RPMI7951 (cell line): Measurements from ENCODE around the gene CXXC1. TPM values are rescaled to one million over a fixed set of nuclear protein-coding genes. Genes with fewer than 3 reads are reported as not detected.
A peak's percentile ranks its signal among the peaks of the same experiment; 100 is the strongest.
"Not testable (repeated sequence)": the region's sequence is repeated elsewhere in the genome, so short reads cannot be mapped to it uniquely, and the experiment has no call there.

Experiments
- DNase-seq: peaks from one replicate; pipeline ENCODE4 v3.0.0-alpha.2; 2012; ENCODE audit warnings: low read depth
- total RNA-seq: library from RNA; depleted of rRNA; stranded (reverse); fragments of >200 nt; shearing (Covaris generic); gene quantifications from 2 replicates; pipeline ENCODE4 v1.2.3, GENCODE V29; 2014; rRNA removed

The CXXC1 gene
- 15.7 and 20.9 TPM in 2 replicates for total RNA-seq

- peak; percentile 96 for DNase-seq
Observed at GRCh38 chr18:50287441-50288347, at the start of gene CXXC1. CXXC1 (minus strand) TSS chr18:50287692; CDS start chr18:50287589, 103 bp downstream.

- DNase-seq, result no peak
Observed at GRCh38 chr18:50334546-50335152, 47.2 kb upstream of the CXXC1 start.

- no peak for DNase-seq
Observed at GRCh38 chr18:50331691-50332090, 44.2 kb upstream of the CXXC1 start.

GRCh38 chr18:50330176-50330575, 42.7 kb upstream of the CXXC1 start:
- no peak for DNase-seq

GRCh38 chr18:50327983-50328382, 40.5 kb upstream of the CXXC1 start:
- no peak for DNase-seq

GRCh38 chr18:50320719-50321118, 33.2 kb upstream of the CXXC1 start:
- no peak for DNase-seq

GRCh38 chr18:50315100-50315871, 27.8 kb upstream of the CXXC1 start:
- no peak for DNase-seq

- DNase-seq, result no peak
Observed at GRCh38 chr18:50313873-50314460, 26.5 kb upstream of the CXXC1 start.

- no peak for DNase-seq
Observed at GRCh38 chr18:50313031-50313607, 25.6 kb upstream of the CXXC1 start.

GRCh38 chr18:50312296-50313030, 25.0 kb upstream of the CXXC1 start:
- no peak for DNase-seq

- no peak for DNase-seq
Observed at GRCh38 chr18:50311650-50312049, 24.2 kb upstream of the CXXC1 start.

- peak; percentile 5 for DNase-seq
Observed at GRCh38 chr18:50310080-50310479, 22.6 kb upstream of the CXXC1 start.

GRCh38 chr18:50308851-50309250, 21.4 kb upstream of the CXXC1 start:
- not testable (repeated sequence) for DNase-seq

- peak; percentile 84 for DNase-seq
Observed at GRCh38 chr18:50307738-50308470, 20.4 kb upstream of the CXXC1 start.

- no peak for DNase-seq
Observed at GRCh38 chr18:50307400-50307737, 19.9 kb upstream of the CXXC1 start.

- peak; percentile 83 for DNase-seq
Observed at GRCh38 chr18:50306944-50307343, 19.5 kb upstream of the CXXC1 start.

GRCh38 chr18:50301074-50301473, 13.6 kb upstream of the CXXC1 start:
- DNase-seq, result no peak

- DNase-seq, result no peak
Observed at GRCh38 chr18:50299626-50300388, 12.3 kb upstream of the CXXC1 start.
